Peyer's patch (tissue), 4 donors: ENCODE data around the gene MRLN.

Experiments used
- POLR2A ChIP-seq, 2 donors: fragments of 450-650 bp; IDR thresholded peaks; one replicate each; pipeline ENCODE4 v1.5.1; 2017; ENCODE audit warnings: antibody characterized with exemption in 2 of 2, mild to moderate bottlenecking in 2 of 2, moderate library complexity in 2 of 2
- TF ChIP-seq, protein P1 (sequence below), 6 experiments: fragments of 450-650 bp in 4 of 6; fragments of 200-600 bp in 2 of 6; sonication (generic) in 1 of 6; IDR thresholded peaks; one replicate each; pipeline ENCODE4 v1.5.1; 2017 to 2019; ENCODE audit warnings: antibody characterized with exemption in 6 of 6, mild to moderate bottlenecking in 3 of 6, moderate library complexity in 1 of 6

DNA sequence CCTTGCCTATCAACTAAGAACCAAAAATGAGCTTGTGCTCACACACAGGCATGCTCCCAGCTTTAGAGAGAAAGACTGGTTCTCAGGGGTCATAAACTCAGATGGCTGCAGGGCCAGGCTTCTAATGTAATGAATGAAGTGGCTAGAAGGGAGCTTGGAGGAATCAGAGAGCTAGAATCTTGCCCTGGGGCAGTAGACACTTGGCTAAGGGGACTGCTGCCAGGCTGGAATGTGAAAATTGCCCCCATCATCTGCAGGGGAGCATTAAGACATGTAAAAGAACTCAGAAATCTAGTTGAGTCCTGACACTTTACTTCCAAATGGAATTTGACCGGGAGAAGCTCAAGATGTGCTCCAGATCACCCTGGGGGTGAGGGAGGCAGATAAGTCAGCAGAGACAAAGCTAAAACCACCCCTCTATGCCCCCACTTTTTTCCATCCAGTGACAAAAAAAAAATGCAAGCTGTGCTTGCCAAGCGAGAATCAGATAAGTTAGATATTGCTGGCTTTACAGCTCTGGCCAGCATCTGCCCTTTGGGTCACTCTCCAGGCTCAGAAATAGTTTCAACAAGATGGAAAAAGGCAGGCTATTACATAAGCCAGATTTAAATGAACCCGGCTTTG is 41.3 kb downstream of the MRLN start:
- TF ChIP-seq, protein P1, sequence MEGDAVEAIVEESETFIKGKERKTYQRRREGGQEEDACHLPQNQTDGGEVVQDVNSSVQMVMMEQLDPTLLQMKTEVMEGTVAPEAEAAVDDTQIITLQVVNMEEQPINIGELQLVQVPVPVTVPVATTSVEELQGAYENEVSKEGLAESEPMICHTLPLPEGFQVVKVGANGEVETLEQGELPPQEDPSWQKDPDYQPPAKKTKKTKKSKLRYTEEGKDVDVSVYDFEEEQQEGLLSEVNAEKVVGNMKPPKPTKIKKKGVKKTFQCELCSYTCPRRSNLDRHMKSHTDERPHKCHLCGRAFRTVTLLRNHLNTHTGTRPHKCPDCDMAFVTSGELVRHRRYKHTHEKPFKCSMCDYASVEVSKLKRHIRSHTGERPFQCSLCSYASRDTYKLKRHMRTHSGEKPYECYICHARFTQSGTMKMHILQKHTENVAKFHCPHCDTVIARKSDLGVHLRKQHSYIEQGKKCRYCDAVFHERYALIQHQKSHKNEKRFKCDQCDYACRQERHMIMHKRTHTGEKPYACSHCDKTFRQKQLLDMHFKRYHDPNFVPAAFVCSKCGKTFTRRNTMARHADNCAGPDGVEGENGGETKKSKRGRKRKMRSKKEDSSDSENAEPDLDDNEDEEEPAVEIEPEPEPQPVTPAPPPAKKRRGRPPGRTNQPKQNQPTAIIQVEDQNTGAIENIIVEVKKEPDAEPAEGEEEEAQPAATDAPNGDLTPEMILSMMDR (IDR thresholded peaks at IDR 0.05): no peak
- TF ChIP-seq POLR2A (IDR thresholded peaks at IDR 0.05): no peak
